ENCODE measurements around the gene NHLRC4.

- TF ChIP-seq, protein P1, sequence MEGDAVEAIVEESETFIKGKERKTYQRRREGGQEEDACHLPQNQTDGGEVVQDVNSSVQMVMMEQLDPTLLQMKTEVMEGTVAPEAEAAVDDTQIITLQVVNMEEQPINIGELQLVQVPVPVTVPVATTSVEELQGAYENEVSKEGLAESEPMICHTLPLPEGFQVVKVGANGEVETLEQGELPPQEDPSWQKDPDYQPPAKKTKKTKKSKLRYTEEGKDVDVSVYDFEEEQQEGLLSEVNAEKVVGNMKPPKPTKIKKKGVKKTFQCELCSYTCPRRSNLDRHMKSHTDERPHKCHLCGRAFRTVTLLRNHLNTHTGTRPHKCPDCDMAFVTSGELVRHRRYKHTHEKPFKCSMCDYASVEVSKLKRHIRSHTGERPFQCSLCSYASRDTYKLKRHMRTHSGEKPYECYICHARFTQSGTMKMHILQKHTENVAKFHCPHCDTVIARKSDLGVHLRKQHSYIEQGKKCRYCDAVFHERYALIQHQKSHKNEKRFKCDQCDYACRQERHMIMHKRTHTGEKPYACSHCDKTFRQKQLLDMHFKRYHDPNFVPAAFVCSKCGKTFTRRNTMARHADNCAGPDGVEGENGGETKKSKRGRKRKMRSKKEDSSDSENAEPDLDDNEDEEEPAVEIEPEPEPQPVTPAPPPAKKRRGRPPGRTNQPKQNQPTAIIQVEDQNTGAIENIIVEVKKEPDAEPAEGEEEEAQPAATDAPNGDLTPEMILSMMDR (optimal IDR thresholded peaks at IDR 0.05 in 1 of 3, IDR thresholded peaks at IDR 0.05 in 1 of 3, conservative IDR thresholded peaks at IDR 0.05 in 1 of 3; ENCODE audit: extremely low read depth in 1 of 3, insufficient read depth in 2 of 3, low read length in 3 of 3), result no peak
- TF ChIP-seq EZH2 (IDR thresholded peaks at IDR 0.05; ENCODE audit: low read length), result no peak
Measured at GRCh38 chr16:530111-530817, 36.5 kb upstream of the NHLRC4 start.
